Hepatocyte (in vitro differentiated cells): ENCODE data around the gene TMPO. TPM values are rescaled to one million over a fixed set of nuclear protein-coding genes. Genes with fewer than 3 reads are reported as not detected.
A peak's percentile ranks its signal among the peaks of the same experiment; 100 is the strongest.

Source experiments
- DNase-seq: peaks from one replicate; pipeline ENCODE4 v3.0.0-alpha.2; 2016; ENCODE audit warnings: low spot score
- H2AFZ ChIP-seq: fragments of 200-600 bp; sonication (generic); 2 replicates; pipeline ENCODE4 v1.6.0; 2016; ENCODE audit warnings: antibody characterized with exemption, mild to moderate bottlenecking
- H3K27ac ChIP-seq: fragments of 200-600 bp; sonication (generic); 2 replicates; pipeline ENCODE4 v1.5.1; 2016; ENCODE audit warnings: mild to moderate bottlenecking
- H3K27me3 ChIP-seq: fragments of 200-600 bp; sonication (generic); 2 replicates; pipeline ENCODE4 v1.6.1; 2016
- H3K36me3 ChIP-seq: fragments of 200-600 bp; sonication (generic); replicated peaks from 2 replicates; pipeline ENCODE4 v1.5.1; 2016; ENCODE audit warnings: low read depth; ENCODE audit not compliant: insufficient read depth
- H3K4me1 ChIP-seq: fragments of 200-600 bp; sonication (generic); 2 replicates; pipeline ENCODE4 v1.5.1; 2016; ENCODE audit warnings: mild to moderate bottlenecking, moderate library complexity; ENCODE audit not compliant: insufficient read depth
- H3K4me2 ChIP-seq: fragments of 200-600 bp; sonication (generic); 2 replicates; pipeline ENCODE4 v1.6.0; 2016
- H3K4me3 ChIP-seq: fragments of 200-600 bp; sonication (generic); 2 replicates; pipeline ENCODE4 v1.5.1; 2016; ENCODE audit warnings: mild to moderate bottlenecking
- H3K79me2 ChIP-seq: fragments of 200-600 bp; sonication (generic); 2 replicates; pipeline ENCODE4 v1.6.0; 2017; ENCODE audit warnings: mild to moderate bottlenecking
- H3K9me2 ChIP-seq: fragments of 200-600 bp; sonication (generic); replicated peaks from 2 replicates; pipeline ENCODE4 v1.6.0; 2017; ENCODE audit warnings: mild to moderate bottlenecking; ENCODE audit not compliant: insufficient read depth
- H3K9me3 ChIP-seq: fragments of 200-600 bp; sonication (generic); 2 replicates; pipeline ENCODE4 v1.5.1; 2016; ENCODE audit warnings: low read depth, mild to moderate bottlenecking
- H4K20me1 ChIP-seq: fragments of 200-600 bp; sonication (generic); 2 replicates; pipeline ENCODE4 v1.6.0; 2016; ENCODE audit warnings: mild to moderate bottlenecking; ENCODE audit not compliant: insufficient read depth, poor library complexity, severe bottlenecking
- EZH2 ChIP-seq: fragments of 200-600 bp; sonication (generic); IDR thresholded peaks from 2 replicates; pipeline ENCODE4 v1.6.1; 2016; ENCODE audit warnings: antibody characterized with exemption, mild to moderate bottlenecking, borderline replicate concordance
- EZH2phosphoT487 ChIP-seq: fragments of 200-600 bp; sonication (generic); IDR thresholded peaks from one replicate; pipeline ENCODE4 v1.6.1; 2018; ENCODE audit warnings: antibody characterized with exemption, mild to moderate bottlenecking, low read depth, moderate library complexity; ENCODE audit not compliant: unreplicated experiment, severe bottlenecking
- WGBS: methylation state at CpG from one replicate; pipeline ENCODE4 v1.1.6; 2016; ENCODE audit warnings: low lambda C conversion rate; ENCODE audit errors: missing lambda C conversion rate; 5-methylcytosine and 5-hydroxymethylcytosine counted together
- polyA plus RNA-seq: library from polyadenylated mRNA; unstranded; fragments of >200 nt; fragmentation: Nextera tagmentation; extraction: Ambion mirVana; gene quantifications from 2 replicates; pipeline ENCODE4 v1.2.1, GENCODE V29; 2016
- total RNA-seq: library from RNA; depleted of rRNA; stranded (reverse); fragments of >200 nt; gene quantifications from 2 replicates; pipeline ENCODE4 v1.2.3, GENCODE V29; 2014
- TF ChIP-seq, protein P1 (sequence below): fragments of 200-600 bp; sonication (generic); IDR thresholded peaks from 2 replicates; pipeline ENCODE4 v1.5.1; 2016; ENCODE audit warnings: antibody characterized with exemption, mild to moderate bottlenecking; ENCODE audit not compliant: poor library complexity

The TMPO gene
- total and polyA plus RNA-seq, 2 experiments from 2014 or later = 28.1 to 115 TPM

- H3K4me1 ChIP-seq = peaks cover 11% of the 10 kb centered on the region
- H2AFZ ChIP-seq = peak overlapping the region; percentile 97
- no peak for TF ChIP-seq EZH2
- TF ChIP-seq, protein P1, sequence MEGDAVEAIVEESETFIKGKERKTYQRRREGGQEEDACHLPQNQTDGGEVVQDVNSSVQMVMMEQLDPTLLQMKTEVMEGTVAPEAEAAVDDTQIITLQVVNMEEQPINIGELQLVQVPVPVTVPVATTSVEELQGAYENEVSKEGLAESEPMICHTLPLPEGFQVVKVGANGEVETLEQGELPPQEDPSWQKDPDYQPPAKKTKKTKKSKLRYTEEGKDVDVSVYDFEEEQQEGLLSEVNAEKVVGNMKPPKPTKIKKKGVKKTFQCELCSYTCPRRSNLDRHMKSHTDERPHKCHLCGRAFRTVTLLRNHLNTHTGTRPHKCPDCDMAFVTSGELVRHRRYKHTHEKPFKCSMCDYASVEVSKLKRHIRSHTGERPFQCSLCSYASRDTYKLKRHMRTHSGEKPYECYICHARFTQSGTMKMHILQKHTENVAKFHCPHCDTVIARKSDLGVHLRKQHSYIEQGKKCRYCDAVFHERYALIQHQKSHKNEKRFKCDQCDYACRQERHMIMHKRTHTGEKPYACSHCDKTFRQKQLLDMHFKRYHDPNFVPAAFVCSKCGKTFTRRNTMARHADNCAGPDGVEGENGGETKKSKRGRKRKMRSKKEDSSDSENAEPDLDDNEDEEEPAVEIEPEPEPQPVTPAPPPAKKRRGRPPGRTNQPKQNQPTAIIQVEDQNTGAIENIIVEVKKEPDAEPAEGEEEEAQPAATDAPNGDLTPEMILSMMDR = peak; percentile 74
- TF ChIP-seq EZH2phosphoT487 = no peak
- peak overlapping the region; percentile 99 for H3K4me3 ChIP-seq
- no peaks in the 10 kb centered on the region for H3K9me2 ChIP-seq
- H4K20me1 ChIP-seq = peaks cover 26% of the 10 kb centered on the region
- under 1% methylated on average over 51 of the region's 64 CpGs for WGBS
- H3K79me2 ChIP-seq = peaks cover 78% of the 10 kb centered on the region
- peak overlapping the region; percentile 88 for H3K4me2 ChIP-seq
- H3K9me3 ChIP-seq = no peaks in the 10 kb centered on the region
- peak overlapping the region; percentile 99 for H3K27ac ChIP-seq
- no peaks in the 10 kb centered on the region for H3K36me3 ChIP-seq
- DNase-seq = peak; percentile 93
- no peaks in the 10 kb centered on the region for H3K27me3 ChIP-seq
These were observed 902 bp downstream of the TMPO start for GRCh38 chr12:98516111-98516873.

DNA sequence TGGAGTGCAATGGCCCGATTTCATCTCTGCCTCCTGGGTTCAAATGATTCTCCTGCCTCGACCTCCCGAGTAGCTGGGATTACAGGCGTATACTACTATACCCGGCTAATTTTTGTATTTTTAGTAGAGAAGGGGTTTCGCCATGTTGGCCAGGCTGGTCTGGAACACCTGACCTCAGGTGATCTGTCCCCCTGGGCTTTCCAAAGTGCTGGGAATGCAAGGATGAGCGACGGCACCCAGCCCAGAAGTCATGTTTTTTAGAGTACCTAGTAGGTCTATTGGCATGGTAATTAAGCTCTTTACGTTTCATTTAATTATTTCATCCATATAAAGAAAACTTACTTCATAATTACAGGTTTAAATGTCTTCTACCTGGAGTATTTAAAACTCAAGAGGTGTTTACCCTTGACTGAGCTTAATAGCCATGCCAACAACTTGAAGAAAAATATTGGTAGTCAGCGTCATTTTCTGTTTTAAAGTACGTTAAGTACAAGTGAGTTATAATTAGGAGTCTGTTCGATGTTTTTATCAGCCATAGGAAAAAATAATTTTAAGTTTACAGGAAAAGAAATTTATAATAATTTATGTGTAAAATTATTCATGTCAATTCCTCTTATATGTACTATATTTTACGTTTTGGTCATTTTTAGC lies 4.0 kb downstream of the TMPO start:
- H3K27me3 ChIP-seq = no peaks in the 10 kb centered on the region
- no peaks in the 10 kb centered on the region for H3K9me3 ChIP-seq
- H3K4me3 ChIP-seq = no peak overlapping the region
- H3K9me2 ChIP-seq = no peaks in the 10 kb centered on the region
- H3K79me2 ChIP-seq = peaks cover 82% of the 10 kb centered on the region
- WGBS = 91% methylated on average over 13 of the region's 13 CpGs
- H3K27ac ChIP-seq = no peak overlapping the region
- no peaks in the 10 kb centered on the region for H3K36me3 ChIP-seq
- no peaks in the 10 kb centered on the region for H3K4me1 ChIP-seq
- H4K20me1 ChIP-seq = peaks cover 34% of the 10 kb centered on the region
- no peak overlapping the region for H3K4me2 ChIP-seq
- no peak overlapping the region for H2AFZ ChIP-seq
- TF ChIP-seq, protein P1 = no peak
- TF ChIP-seq EZH2phosphoT487 (no peak), EZH2 (no peak)
- DNase-seq = no peak

DNA sequence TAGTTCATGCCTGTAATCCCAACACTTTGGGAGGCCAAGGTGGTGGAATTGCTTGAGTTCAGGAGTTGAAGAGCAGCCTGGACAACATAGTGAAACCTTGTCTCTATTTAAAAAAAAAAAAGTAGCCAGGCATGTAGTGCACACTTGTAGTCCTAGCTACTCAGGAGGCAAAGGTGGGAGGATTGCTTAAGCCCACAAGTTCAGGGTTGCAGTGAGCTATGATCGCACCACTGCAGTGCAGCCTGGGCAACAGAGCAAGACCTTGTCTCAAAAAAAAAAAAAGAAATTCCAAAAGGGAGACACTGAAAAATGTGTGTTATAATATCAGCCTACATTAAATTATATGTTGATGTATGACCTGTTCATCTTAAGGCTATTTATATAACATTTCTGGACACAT lies 14.7 kb downstream of the TMPO start:
- no peak for DNase-seq
- H3K36me3 ChIP-seq = no peaks in the 10 kb centered on the region
- WGBS = 100% methylated on average over 1 of the region's 1 CpG

More for the DNA sequence above, 14.7 kb downstream of the TMPO start:
- TF ChIP-seq, protein P1 = no peak
- TF ChIP-seq EZH2phosphoT487 (no peak), EZH2 (no peak)
- Histone ChIP-seq H3K27ac (no peak overlapping the region), H2AFZ (no peak overlapping the region), H3K9me3 (no peaks in the 10 kb centered on the region), H3K4me3 (no peak overlapping the region), H3K27me3 (no peaks in the 10 kb centered on the region), H3K4me2 (no peak overlapping the region), H4K20me1 (no peaks in the 10 kb centered on the region), H3K9me2 (no peaks in the 10 kb centered on the region), H3K79me2 (peaks cover 69% of the 10 kb centered on the region), H3K4me1 (peaks cover 4% of the 10 kb centered on the region)
